SK-N-SH (cell line): ENCODE data around the gene TTC14. TPM values are rescaled to one million over a fixed set of nuclear protein-coding genes. Genes with fewer than 3 reads are reported as not detected.
A peak's percentile ranks its signal among the peaks of the same experiment; 100 is the strongest.

Experiments
- CTCF ChIA-PET: fragments of 300-600, 350-600 bp; formaldehyde crosslinking; extraction: SDS; loops from one replicate; lab custom pipeline; 2021; lab: Yijun Ruan, JAX
- POLR2A ChIA-PET: fragments of 350-600 bp; sonication (Branson Sonifier 250); formaldehyde crosslinking; extraction: SDS; loops from one replicate; lab custom pipeline; 2020; ENCODE audit warnings: antibody characterized with exemption, inconsistent platforms; lab: Yijun Ruan, JAX
- DNase-seq: peaks from one replicate; pipeline ENCODE4 v3.0.0; 2012
- H2AFZ ChIP-seq: fragments of 200-600 bp; sonication (generic); 2 replicates; pipeline ENCODE4 v1.8.1; 2016; ENCODE audit warnings: antibody characterized with exemption, mild to moderate bottlenecking, low read depth
- H3F3A ChIP-seq: fragments of 200-600 bp; sonication (generic); replicated peaks from 2 replicates; pipeline ENCODE3; 2016; ENCODE audit warnings: antibody characterized with exemption, mild to moderate bottlenecking; ENCODE audit not compliant: insufficient read depth
- H3K27ac ChIP-seq, 2 experiments: fragments of 200-500 bp in 1 of 2; fragments of 200-600 bp in 1 of 2; sonication (Bioruptor generic) in 1 of 2; sonication (generic), shearing (Covaris generic) in 1 of 2; 2 replicates each; pipeline versions ENCODE4 v1.5.1 to v1.6.1; 2014 to 2016; ENCODE audit warnings: low read depth in 2 of 2, inconsistent platforms in 1 of 2, low read length in 1 of 2, mild to moderate bottlenecking in 1 of 2, mixed read lengths in 1 of 2
- H3K27me3 ChIP-seq: fragments of 200-600 bp; sonication (generic), shearing (Covaris generic); 2 replicates; pipeline ENCODE4 v1.6.1; 2016; ENCODE audit warnings: mixed run types; ENCODE audit not compliant: insufficient read depth
- H3K36me3 ChIP-seq, 2 experiments: fragments of 200-500 bp in 1 of 2; fragments of 200-600 bp in 1 of 2; sonication (Bioruptor generic) in 1 of 2; sonication (generic) in 1 of 2; replicated peaks in 1 of 2; 2 replicates each; pipeline versions ENCODE3 to v1.5.1; 2014 to 2016; ENCODE audit warnings: low read length in 1 of 2, mild to moderate bottlenecking in 1 of 2; ENCODE audit not compliant: insufficient read depth in 2 of 2, control insufficient read depth in 1 of 2
- H3K4me1 ChIP-seq, 2 experiments: fragments of 200-500 bp in 1 of 2; fragments of 200-600 bp in 1 of 2; sonication (Bioruptor generic) in 1 of 2; sonication (generic), shearing (Covaris generic) in 1 of 2; 2 replicates each; pipeline versions ENCODE4 v1.5.1 to v1.6.1; 2014 to 2016; ENCODE audit warnings: low read depth in 1 of 2, low read length in 1 of 2, mixed run types in 1 of 2; ENCODE audit not compliant: insufficient read depth in 2 of 2, control insufficient read depth in 1 of 2
- H3K4me2 ChIP-seq: fragments of 200-600 bp; sonication (generic), shearing (Covaris generic); 2 replicates; pipeline ENCODE4 v1.6.1; 2017; ENCODE audit warnings: mixed run types
- H3K4me3 ChIP-seq, 2 experiments: fragments of 200-500 bp in 1 of 2; fragments of 200-600 bp in 1 of 2; sonication (Bioruptor generic) in 1 of 2; sonication (generic), shearing (Covaris generic) in 1 of 2; 2 replicates each; pipeline versions ENCODE4 v1.5.1 to v1.8.1; 2014 to 2016; ENCODE audit warnings: low read depth in 2 of 2, inconsistent platforms in 1 of 2, low read length in 1 of 2, mild to moderate bottlenecking in 1 of 2, mixed read lengths in 1 of 2, moderate library complexity in 1 of 2
- H3K79me2 ChIP-seq: fragments of 200-600 bp; sonication (generic); 2 replicates; pipeline ENCODE4 v1.8.1; 2017; ENCODE audit warnings: mild to moderate bottlenecking; ENCODE audit not compliant: insufficient read depth
- H3K9ac ChIP-seq: fragments of 200-600 bp; sonication (generic); 2 replicates; pipeline ENCODE4 v1.6.1; 2017; ENCODE audit warnings: mixed run types
- H3K9me2 ChIP-seq: fragments of 200-600 bp; sonication (generic); 2 replicates; pipeline ENCODE4 v1.6.1; 2017; ENCODE audit warnings: mixed run types
- H3K9me3 ChIP-seq: fragments of 200-600 bp; sonication (generic); 2 replicates; pipeline ENCODE4 v1.6.1; 2017; ENCODE audit warnings: mixed run types, mild to moderate bottlenecking, moderate library complexity
- H4K20me1 ChIP-seq: fragments of 200-600 bp; sonication (generic); 2 replicates; pipeline ENCODE4 v1.6.1; 2017; ENCODE audit warnings: mild to moderate bottlenecking, mixed run types; ENCODE audit not compliant: insufficient read depth
- CHD2 ChIP-seq: fragments of 150-350 bp; IDR thresholded peaks from 2 replicates; pipeline ENCODE4 v1.6.1; 2018; ENCODE audit warnings: low read length; ENCODE audit not compliant: partially characterized antibody
- CTCF ChIP-seq: fragments of 200-600 bp; sonication (generic); IDR thresholded peaks from 2 replicates; pipeline ENCODE4 v1.6.1; 2017; ENCODE audit warnings: antibody characterized with exemption, mild to moderate bottlenecking, moderate library complexity
- FOSL2 ChIP-seq: IDR thresholded peaks from 2 replicates; pipeline ENCODE4 v1.4.0; 2012; ENCODE audit warnings: low read depth, mild to moderate bottlenecking, moderate library complexity, borderline replicate concordance
- FOXM1 ChIP-seq: IDR thresholded peaks from 2 replicates; pipeline ENCODE4 v1.4.0; 2012; ENCODE audit warnings: low read depth, mild to moderate bottlenecking
- GABPA ChIP-seq: IDR thresholded peaks from 2 replicates; pipeline ENCODE4 v1.4.0; 2012; ENCODE audit warnings: low read depth, mild to moderate bottlenecking
- IRF3 ChIP-seq: fragments of 150-350 bp; IDR thresholded peaks from 2 replicates; pipeline ENCODE4 v1.6.1; 2016; ENCODE audit warnings: mild to moderate bottlenecking, low read depth, low read length
- NRF1 ChIP-seq: IDR thresholded peaks from 2 replicates; pipeline ENCODE4 v1.6.1; 2012; ENCODE audit warnings: low read depth, mild to moderate bottlenecking, low read length
- RAD21 ChIP-seq: IDR thresholded peaks from 2 replicates; pipeline ENCODE4 v1.6.1; 2012; ENCODE audit warnings: mild to moderate bottlenecking, low read length
- RCOR1 ChIP-seq: fragments of 150-350 bp; IDR thresholded peaks from 2 replicates; pipeline ENCODE4 v1.6.1; 2017; ENCODE audit warnings: antibody characterized with exemption, low read length
- RXRA ChIP-seq: IDR thresholded peaks from 2 replicates; pipeline ENCODE4 v1.4.0; 2012; ENCODE audit warnings: low read depth, mild to moderate bottlenecking, borderline replicate concordance
- SIN3A ChIP-seq: IDR thresholded peaks from 2 replicates; pipeline ENCODE4 v1.6.1; 2012; ENCODE audit warnings: low read depth, mild to moderate bottlenecking, low read length, moderate library complexity, borderline replicate concordance
- SMC3 ChIP-seq: IDR thresholded peaks from 2 replicates; pipeline ENCODE4 v1.6.1; 2012; ENCODE audit warnings: low read depth, low read length, improper control_type of control experiment
- TCF12 ChIP-seq: IDR thresholded peaks from 2 replicates; pipeline ENCODE4 v1.4.0; 2012
- TEAD4 ChIP-seq: IDR thresholded peaks from 2 replicates; pipeline ENCODE4 v1.4.0; 2012; ENCODE audit warnings: mild to moderate bottlenecking, borderline replicate concordance; ENCODE audit not compliant: insufficient read depth
- WGBS: methylation state at CpG from one replicate; pipeline ENCODE4 v1.1.6; 2017; ENCODE audit warnings: low lambda C conversion rate; 5-methylcytosine and 5-hydroxymethylcytosine counted together
- polyA plus RNA-seq, 3 experiments: library from polyadenylated mRNA; depleted of rRNA; stranded (reverse); fragments of >200 nt; gene quantifications; 2 replicates each; pipeline ENCODE4 v1.2.3, GENCODE V29; 2012
- TF ChIP-seq, protein P1 (sequence below): IDR thresholded peaks from 2 replicates; pipeline ENCODE4 v1.4.0; 2012; ENCODE audit warnings: low read depth, borderline replicate concordance
- TF ChIP-seq, protein P2 (sequence below): IDR thresholded peaks from 2 replicates; pipeline ENCODE4 v1.4.0; 2012; ENCODE audit warnings: low read depth
- TF ChIP-seq, protein P3 (sequence below): IDR thresholded peaks from 2 replicates; pipeline ENCODE4 v1.4.0; 2012; ENCODE audit warnings: low read depth, borderline replicate concordance

The TTC14 gene
- polyA plus RNA-seq, 1 of the 3 experiments (the other 2 are of a cell fraction): 20.6 TPM

DNA sequence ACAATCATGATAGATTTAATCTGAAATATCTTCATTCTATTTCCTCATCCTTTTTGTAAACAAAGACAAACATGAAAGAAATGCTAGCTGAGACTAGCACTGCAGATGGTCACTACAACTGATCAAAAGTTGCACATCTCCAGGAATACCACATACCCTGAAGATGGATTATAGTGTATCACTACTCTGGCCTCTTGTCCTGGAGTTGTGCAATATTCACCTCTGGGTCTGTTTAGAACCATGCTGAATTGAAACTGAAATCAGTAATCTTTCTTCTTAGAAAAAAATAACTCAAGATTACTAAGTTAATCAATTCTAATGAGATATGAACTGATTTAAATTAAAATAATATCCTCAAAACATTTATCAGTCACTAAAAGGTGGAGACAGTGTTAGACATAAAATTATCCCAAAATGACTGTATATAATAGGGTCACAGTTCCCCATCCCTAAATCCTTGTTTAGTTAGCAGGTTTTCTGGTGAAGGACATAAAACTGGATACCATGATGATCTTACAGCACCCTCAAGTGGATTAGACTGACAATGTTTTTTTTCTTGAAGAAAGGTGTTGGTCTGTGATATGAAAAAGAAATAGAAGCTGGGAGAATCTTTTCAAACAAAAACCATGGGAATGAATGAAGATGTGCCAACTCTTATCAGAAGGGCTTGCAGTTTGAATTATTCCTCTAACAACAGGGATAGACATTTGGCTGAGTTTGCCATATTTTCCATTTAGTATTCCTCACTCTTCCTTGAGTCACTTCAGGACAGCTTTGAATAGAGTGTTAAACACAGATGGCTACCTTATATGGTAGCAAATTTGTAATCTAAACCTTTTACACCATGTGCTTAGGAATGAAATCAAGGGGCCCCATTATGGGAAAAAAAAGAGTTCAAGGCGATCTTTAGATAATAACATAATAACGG lies 7.1 kb upstream of the TTC14 start:
- peak; percentile 39 for DNase-seq
- H3K27me3 ChIP-seq: no peaks in the 10 kb centered on the region
- no peaks in the 10 kb centered on the region for H3K79me2 ChIP-seq
- no peaks in the 10 kb centered on the region for H4K20me1 ChIP-seq
- WGBS: 63% methylated on average over 2 of the region's 2 CpGs
- CTCF ChIA-PET: interaction anchor here (0.6 to 1.5 kb wide), 14 partner anchors 9 to 847 kb away, joined by 3 to 8 read pairs (median 4); no protein-coding TSS in a partner anchor
- H3K4me1 ChIP-seq: no peaks in the 10 kb centered on the region
- H3K9me3 ChIP-seq: no peaks in the 10 kb centered on the region
- no peaks in the 10 kb centered on the region for H3K36me3 ChIP-seq
- H3K27ac ChIP-seq: no peak overlapping the region
- H3K4me2 ChIP-seq: no peak overlapping the region
- H3K4me3 ChIP-seq: no peak overlapping the region; a peak in 1 of 4 replicates
- POLR2A ChIA-PET: no interaction called here
- H3F3A ChIP-seq: no peaks in the 10 kb centered on the region
- TF ChIP-seq CHD2 (no peak), SMC3 (peak; percentile 68), SIN3A (no peak), RAD21 (peak; percentile 87), RCOR1 (no peak), CTCF (peak; percentile 80)
- H3K9me2 ChIP-seq: no peaks in the 10 kb centered on the region
- no peak overlapping the region for H3K9ac ChIP-seq
- no peak overlapping the region for H2AFZ ChIP-seq

DNA sequence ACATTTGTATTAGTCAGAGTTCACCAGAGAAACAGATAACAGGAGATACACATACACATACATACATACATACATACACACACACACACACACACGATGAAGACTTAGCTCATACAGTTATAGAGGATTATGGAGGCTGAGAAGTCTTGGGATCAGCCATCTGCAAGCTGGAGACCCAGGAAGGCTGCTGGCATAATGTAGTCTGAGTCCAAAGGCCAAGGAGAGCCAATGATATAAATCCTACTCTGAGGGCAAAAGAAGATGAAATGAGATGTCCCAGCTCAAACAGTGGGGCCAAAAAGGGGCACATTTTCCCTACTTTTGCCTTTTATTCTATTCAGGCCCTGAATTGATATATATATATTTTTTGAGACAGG lies 6.4 kb upstream of the TTC14 start:
- Histone ChIP-seq H3K9me2 (no peaks in the 10 kb centered on the region), H3K4me3 (no peak overlapping the region), H4K20me1 (no peaks in the 10 kb centered on the region), H3K4me1 (no peaks in the 10 kb centered on the region), H3K27ac (no peak overlapping the region), H2AFZ (no peak overlapping the region), H3K9ac (no peak overlapping the region), H3K27me3 (no peaks in the 10 kb centered on the region), H3F3A (no peaks in the 10 kb centered on the region), H3K9me3 (no peaks in the 10 kb centered on the region), H3K79me2 (no peaks in the 10 kb centered on the region), H3K36me3 (no peaks in the 10 kb centered on the region), H3K4me2 (no peak overlapping the region)
- CTCF ChIA-PET: interaction anchor here (0.6 to 1.5 kb wide), 14 partner anchors 10 to 847 kb away, joined by 3 to 8 read pairs (median 4); no protein-coding TSS in a partner anchor
- POLR2A ChIA-PET: no interaction called here
- DNase-seq: no peak
- 0% methylated on average over 1 of the region's 1 CpG for WGBS
- TF ChIP-seq NRF1 (no peak), FOXM1 (no peak), IRF3 (no peak), TEAD4 (no peak), FOSL2 (no peak), CTCF (no peak), GABPA (no peak), TCF12 (no peak), RXRA (no peak), RAD21 (no peak)
- TF ChIP-seq, protein P1, sequence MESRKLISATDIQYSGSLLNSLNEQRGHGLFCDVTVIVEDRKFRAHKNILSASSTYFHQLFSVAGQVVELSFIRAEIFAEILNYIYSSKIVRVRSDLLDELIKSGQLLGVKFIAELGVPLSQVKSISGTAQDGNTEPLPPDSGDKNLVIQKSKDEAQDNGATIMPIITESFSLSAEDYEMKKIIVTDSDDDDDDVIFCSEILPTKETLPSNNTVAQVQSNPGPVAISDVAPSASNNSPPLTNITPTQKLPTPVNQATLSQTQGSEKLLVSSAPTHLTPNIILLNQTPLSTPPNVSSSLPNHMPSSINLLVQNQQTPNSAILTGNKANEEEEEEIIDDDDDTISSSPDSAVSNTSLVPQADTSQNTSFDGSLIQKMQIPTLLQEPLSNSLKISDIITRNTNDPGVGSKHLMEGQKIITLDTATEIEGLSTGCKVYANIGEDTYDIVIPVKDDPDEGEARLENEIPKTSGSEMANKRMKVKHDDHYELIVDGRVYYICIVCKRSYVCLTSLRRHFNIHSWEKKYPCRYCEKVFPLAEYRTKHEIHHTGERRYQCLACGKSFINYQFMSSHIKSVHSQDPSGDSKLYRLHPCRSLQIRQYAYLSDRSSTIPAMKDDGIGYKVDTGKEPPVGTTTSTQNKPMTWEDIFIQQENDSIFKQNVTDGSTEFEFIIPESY: no peak
- TF ChIP-seq, protein P2, sequence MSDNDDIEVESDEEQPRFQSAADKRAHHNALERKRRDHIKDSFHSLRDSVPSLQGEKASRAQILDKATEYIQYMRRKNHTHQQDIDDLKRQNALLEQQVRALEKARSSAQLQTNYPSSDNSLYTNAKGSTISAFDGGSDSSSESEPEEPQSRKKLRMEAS: no peak
- TF ChIP-seq, protein P3, sequence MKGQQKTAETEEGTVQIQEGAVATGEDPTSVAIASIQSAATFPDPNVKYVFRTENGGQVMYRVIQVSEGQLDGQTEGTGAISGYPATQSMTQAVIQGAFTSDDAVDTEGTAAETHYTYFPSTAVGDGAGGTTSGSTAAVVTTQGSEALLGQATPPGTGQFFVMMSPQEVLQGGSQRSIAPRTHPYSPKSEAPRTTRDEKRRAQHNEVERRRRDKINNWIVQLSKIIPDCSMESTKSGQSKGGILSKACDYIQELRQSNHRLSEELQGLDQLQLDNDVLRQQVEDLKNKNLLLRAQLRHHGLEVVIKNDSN: no peak
